A549 treated with RU486 at 1 μM for 4 hours (cell line): ENCODE measurements around the gene OSR1. TPM values are rescaled to one million over a fixed set of nuclear protein-coding genes. Genes with fewer than 3 reads are reported as not detected.

Source experiments
- total RNA-seq: library from RNA; stranded (reverse); fragments of 200-300 nt; extraction: Qiagen RNA extraction; gene quantifications from 5 replicates; pipeline ENCODE4 v1.2.3, GENCODE V29; 2022; ENCODE audit warnings: low read depth

OSR1 gene
- total RNA-seq: 5.1 to 8.3 TPM (median 6.0 TPM) in 5 replicates

GRCh38 chr2:19358242-19359020 is at the start of gene OSR1:
OSR1 (minus strand) TSS chr2:19358623; CDS start chr2:19353805, 4,818 bp downstream.

